HFFc6 (cell line): ENCODE results near the gene HACE1. TPM values are rescaled to one million over a fixed set of nuclear protein-coding genes. Genes with fewer than 3 reads are reported as not detected.

Experiments used
- DNase-seq: peaks from one replicate; pipeline ENCODE4 v3.0.0-alpha.2; 2018
- H3K27ac Mint-ChIP-seq: 2 replicates; pipeline ENCODE4 v1.8.0; 2020; ENCODE audit warnings: mild to moderate bottlenecking, mixed read lengths
- H3K27me3 Mint-ChIP-seq: 2 replicates; pipeline ENCODE4 v1.8.0; 2021; ENCODE audit warnings: mild to moderate bottlenecking, moderate library complexity, mixed read lengths; ENCODE audit not compliant: insufficient read depth
- H3K36me3 Mint-ChIP-seq: 2 replicates; pipeline ENCODE4 v1.8.0; 2021; ENCODE audit warnings: low read depth, mixed read lengths
- H3K4me1 Mint-ChIP-seq: 2 replicates; pipeline ENCODE4 v1.8.0; 2020; ENCODE audit warnings: low read depth, mixed read lengths
- H3K4me3 Mint-ChIP-seq: 2 replicates; pipeline ENCODE4 v1.8.0; 2020; ENCODE audit warnings: mild to moderate bottlenecking, moderate library complexity, mixed read lengths
- H3K9me3 Mint-ChIP-seq: 2 replicates; pipeline ENCODE4 v1.8.0; 2020; ENCODE audit warnings: mild to moderate bottlenecking, mixed read lengths
- total RNA-seq, 6 experiments: library from RNA; stranded (reverse); fragmentation: NEBNext Ultra II Directional; extraction: Animal tissue kit (Norgen Biotek cat#: 25700); gene quantifications; 2 replicates in 1 of 6; 3 replicates in 5 of 6; pipeline ENCODE4 v1.2.3, GENCODE V29; 2021
- TF ChIP-seq, protein P1 (sequence below): fragments of 200-600 bp; sonication (generic); IDR thresholded peaks from 2 replicates; pipeline ENCODE4 v1.5.0; 2021; ENCODE audit warnings: antibody characterized with exemption, mild to moderate bottlenecking

Gene HACE1
- total RNA-seq, 6 experiments from 2014 or later, result 7.2 to 8.8 (median 8.5) TPM

GRCh38 chr6:104702126-104702841 lies 157.4 kb downstream of the HACE1 start:
- peaks cover 13% of the 10 kb centered on the region; the same call in 1 of the 2 replicates for H3K4me1 Mint-ChIP-seq
- H3K27ac Mint-ChIP-seq, result no peak overlapping the region
- TF ChIP-seq, protein P1, sequence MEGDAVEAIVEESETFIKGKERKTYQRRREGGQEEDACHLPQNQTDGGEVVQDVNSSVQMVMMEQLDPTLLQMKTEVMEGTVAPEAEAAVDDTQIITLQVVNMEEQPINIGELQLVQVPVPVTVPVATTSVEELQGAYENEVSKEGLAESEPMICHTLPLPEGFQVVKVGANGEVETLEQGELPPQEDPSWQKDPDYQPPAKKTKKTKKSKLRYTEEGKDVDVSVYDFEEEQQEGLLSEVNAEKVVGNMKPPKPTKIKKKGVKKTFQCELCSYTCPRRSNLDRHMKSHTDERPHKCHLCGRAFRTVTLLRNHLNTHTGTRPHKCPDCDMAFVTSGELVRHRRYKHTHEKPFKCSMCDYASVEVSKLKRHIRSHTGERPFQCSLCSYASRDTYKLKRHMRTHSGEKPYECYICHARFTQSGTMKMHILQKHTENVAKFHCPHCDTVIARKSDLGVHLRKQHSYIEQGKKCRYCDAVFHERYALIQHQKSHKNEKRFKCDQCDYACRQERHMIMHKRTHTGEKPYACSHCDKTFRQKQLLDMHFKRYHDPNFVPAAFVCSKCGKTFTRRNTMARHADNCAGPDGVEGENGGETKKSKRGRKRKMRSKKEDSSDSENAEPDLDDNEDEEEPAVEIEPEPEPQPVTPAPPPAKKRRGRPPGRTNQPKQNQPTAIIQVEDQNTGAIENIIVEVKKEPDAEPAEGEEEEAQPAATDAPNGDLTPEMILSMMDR, result no peak
- no peaks in the 10 kb centered on the region for H3K9me3 Mint-ChIP-seq
- DNase-seq, result no peak
- no peaks in the 10 kb centered on the region for H3K36me3 Mint-ChIP-seq
- no peaks in the 10 kb centered on the region for H3K27me3 Mint-ChIP-seq
- no peak overlapping the region for H3K4me3 Mint-ChIP-seq

GRCh38 chr6:104700371-104701185 lies 159.1 kb downstream of the HACE1 start:
- H3K4me3 Mint-ChIP-seq, result no peak overlapping the region
- DNase-seq, result no peak
- H3K27me3 Mint-ChIP-seq, result no peaks in the 10 kb centered on the region
- H3K27ac Mint-ChIP-seq, result no peak overlapping the region
- TF ChIP-seq, protein P1, result no peak
- no peaks in the 10 kb centered on the region for H3K36me3 Mint-ChIP-seq
- H3K4me1 Mint-ChIP-seq, result peaks cover 11% of the 10 kb centered on the region; the same call in 1 of the 2 replicates
- no peaks in the 10 kb centered on the region for H3K9me3 Mint-ChIP-seq

DNA sequence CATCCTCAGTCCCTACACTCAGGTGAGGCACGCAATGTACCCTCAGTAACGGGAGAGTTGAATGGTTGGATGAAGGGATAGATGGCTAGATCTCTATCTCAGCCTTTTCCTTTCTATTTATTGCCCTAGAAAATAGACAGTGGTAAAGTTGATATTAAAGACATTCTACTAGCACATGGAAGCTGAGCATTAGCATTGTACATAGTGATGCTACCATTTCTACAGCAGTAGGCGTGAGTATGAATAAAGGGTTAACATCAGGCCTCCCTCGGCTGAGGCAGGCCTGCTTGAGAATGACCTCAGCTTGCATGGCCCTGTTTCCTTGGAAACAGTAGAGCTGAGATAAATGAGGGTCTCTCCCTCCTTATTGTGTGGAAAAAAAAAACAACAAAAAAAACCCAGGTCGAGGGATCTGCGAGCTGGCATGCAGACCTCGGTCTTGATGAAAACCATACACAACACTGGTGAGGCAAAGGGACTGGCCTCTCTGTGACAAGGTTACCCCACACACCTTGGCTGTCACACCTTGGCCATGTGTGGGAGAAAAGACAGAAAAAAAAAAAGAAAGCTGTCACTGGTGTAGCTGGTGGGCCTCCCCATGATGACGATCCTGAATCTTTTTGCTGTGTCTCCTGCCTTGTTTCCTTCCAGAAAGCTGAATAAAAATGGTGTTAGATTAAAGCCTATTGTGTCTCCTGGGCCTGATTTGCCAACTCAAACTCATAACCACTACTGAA lies 160.0 kb downstream of the HACE1 start:
- DNase-seq, result no peak
- H3K36me3 Mint-ChIP-seq, result no peaks in the 10 kb centered on the region
- H3K9me3 Mint-ChIP-seq, result no peaks in the 10 kb centered on the region
- H3K27me3 Mint-ChIP-seq, result peaks cover 1% of the 10 kb centered on the region; the same call in 1 of the 2 replicates
- TF ChIP-seq, protein P1, result no peak
- no peak overlapping the region for H3K4me3 Mint-ChIP-seq
- 0 out of 2 replicates have a peak, but pooled peaks cover 3% of the 10 kb centered on the region for H3K4me1 Mint-ChIP-seq
- no peak overlapping the region for H3K27ac Mint-ChIP-seq

- H3K4me3 Mint-ChIP-seq, result no peak overlapping the region
- peaks cover 1% of the 10 kb centered on the region; the same call in 1 of the 2 replicates for H3K27me3 Mint-ChIP-seq
- TF ChIP-seq, protein P1, result peak; percentile 14; the same call in 1 of the 2 replicates
- DNase-seq, result no peak
- H3K9me3 Mint-ChIP-seq, result no peaks in the 10 kb centered on the region
- H3K36me3 Mint-ChIP-seq, result no peaks in the 10 kb centered on the region
- H3K27ac Mint-ChIP-seq, result no peak overlapping the region
- no peaks in the 10 kb centered on the region for H3K4me1 Mint-ChIP-seq
Measured at GRCh38 chr6:104698979-104699378, 160.7 kb downstream of the HACE1 start.

DNA sequence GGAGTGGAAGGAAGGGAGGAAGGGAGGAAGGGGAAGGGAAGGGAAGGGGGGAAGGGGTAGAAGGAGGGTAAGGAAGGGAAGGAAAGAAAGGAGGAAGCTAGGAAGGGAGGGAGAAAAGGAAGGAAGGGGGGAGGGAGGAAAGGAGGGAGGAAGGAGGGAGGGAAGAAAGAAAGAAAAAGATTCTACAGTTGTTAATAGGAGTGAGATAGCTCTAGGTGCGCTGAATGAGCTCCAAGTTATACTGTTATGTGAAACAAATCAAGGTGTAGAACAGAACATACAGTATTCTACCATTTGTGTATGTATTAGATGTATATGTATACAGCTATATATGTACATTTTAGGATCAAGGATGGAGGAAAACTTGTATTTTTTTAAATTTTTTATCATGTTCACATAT lies 167.7 kb downstream of the HACE1 start:
- Mint-ChIP-seq H3K27me3 (peaks cover 4% of the 10 kb centered on the region; the same call in 1 of the 2 replicates), H3K27ac (no peak overlapping the region), H3K36me3 (no peaks in the 10 kb centered on the region), H3K4me3 (no peak overlapping the region), H3K9me3 (no peaks in the 10 kb centered on the region), H3K4me1 (peaks cover 9% of the 10 kb centered on the region; the same call in 1 of the 2 replicates)
- no peak for DNase-seq
- TF ChIP-seq, protein P1, result no peak
